ENCODE measurements around the gene PDE3A.

- TF ChIP-seq, protein P1, sequence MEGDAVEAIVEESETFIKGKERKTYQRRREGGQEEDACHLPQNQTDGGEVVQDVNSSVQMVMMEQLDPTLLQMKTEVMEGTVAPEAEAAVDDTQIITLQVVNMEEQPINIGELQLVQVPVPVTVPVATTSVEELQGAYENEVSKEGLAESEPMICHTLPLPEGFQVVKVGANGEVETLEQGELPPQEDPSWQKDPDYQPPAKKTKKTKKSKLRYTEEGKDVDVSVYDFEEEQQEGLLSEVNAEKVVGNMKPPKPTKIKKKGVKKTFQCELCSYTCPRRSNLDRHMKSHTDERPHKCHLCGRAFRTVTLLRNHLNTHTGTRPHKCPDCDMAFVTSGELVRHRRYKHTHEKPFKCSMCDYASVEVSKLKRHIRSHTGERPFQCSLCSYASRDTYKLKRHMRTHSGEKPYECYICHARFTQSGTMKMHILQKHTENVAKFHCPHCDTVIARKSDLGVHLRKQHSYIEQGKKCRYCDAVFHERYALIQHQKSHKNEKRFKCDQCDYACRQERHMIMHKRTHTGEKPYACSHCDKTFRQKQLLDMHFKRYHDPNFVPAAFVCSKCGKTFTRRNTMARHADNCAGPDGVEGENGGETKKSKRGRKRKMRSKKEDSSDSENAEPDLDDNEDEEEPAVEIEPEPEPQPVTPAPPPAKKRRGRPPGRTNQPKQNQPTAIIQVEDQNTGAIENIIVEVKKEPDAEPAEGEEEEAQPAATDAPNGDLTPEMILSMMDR (IDR thresholded peaks at IDR 0.05 in 4 of 5, conservative IDR thresholded peaks at IDR 0.05 in 1 of 5), result no peak
- TF ChIP-seq POLR2A (IDR thresholded peaks at IDR 0.05), result no peak
Observed at GRCh38 chr12:20695232-20695631, 326.9 kb downstream of the PDE3A start, which contains the start of gene SLCO1C1.

Measured in gastrocnemius medialis (tissue), 4 donors.